Measurements from ENCODE around the gene CSN2.

The CSN2 gene, protein sequence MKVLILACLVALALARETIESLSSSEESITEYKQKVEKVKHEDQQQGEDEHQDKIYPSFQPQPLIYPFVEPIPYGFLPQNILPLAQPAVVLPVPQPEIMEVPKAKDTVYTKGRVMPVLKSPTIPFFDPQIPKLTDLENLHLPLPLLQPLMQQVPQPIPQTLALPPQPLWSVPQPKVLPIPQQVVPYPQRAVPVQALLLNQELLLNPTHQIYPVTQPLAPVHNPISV

DNA sequence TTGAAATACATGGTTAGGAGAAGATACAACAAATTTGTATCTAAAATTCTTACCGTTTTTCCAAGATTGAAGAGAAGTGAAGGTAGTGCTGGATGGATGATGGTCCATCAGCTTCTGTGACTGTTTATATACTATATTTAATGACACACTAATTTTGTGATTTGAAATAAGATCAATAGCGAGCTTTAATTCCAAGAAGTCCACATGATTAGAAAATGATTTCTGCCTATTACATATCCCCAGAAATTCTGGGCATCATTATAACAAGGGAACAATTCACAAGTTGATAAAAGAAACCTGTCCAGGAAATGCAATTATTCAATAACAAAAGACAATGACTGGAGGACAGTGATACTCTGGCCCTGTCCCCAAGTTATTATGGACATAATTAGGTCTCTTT is at the start of gene CSN2:
Gene CSN2, minus strand, starts transcription at position 101 of the 400 bp plus-strand sequence. CDS start 4,733 bp downstream, outside the sequence.
- no peak within 1 kb of the TSS for H3K4me3 ChIP-seq (ENCODE audit: low read depth, low read length)
- DNase-seq (ENCODE audit: low read depth) = no peak
- TF ChIP-seq, protein P1, sequence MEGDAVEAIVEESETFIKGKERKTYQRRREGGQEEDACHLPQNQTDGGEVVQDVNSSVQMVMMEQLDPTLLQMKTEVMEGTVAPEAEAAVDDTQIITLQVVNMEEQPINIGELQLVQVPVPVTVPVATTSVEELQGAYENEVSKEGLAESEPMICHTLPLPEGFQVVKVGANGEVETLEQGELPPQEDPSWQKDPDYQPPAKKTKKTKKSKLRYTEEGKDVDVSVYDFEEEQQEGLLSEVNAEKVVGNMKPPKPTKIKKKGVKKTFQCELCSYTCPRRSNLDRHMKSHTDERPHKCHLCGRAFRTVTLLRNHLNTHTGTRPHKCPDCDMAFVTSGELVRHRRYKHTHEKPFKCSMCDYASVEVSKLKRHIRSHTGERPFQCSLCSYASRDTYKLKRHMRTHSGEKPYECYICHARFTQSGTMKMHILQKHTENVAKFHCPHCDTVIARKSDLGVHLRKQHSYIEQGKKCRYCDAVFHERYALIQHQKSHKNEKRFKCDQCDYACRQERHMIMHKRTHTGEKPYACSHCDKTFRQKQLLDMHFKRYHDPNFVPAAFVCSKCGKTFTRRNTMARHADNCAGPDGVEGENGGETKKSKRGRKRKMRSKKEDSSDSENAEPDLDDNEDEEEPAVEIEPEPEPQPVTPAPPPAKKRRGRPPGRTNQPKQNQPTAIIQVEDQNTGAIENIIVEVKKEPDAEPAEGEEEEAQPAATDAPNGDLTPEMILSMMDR (IDR thresholded peaks at IDR 0.05; ENCODE audit: low read depth, low read length, missing control alignments) = no peak

DNA sequence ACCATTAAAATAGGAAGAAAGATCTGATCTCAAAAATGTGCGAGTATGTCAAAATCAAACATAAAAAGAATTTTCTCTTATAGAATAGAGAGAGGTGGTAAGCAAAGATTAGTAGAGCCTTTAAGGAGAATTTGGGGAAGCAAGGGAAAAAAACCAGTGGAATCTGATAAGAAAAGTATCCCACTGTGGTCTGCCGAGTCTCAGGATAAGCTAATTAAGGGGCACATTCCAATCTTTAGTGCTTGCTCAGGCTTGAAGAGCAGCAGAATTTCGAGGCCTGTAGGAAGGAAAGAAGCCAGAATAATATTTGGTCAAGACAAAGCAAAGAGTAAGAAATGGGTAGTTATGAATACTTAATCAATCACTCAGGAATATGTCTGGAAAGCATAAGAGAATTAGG is 43.2 kb upstream of the CSN2 start:
- TF ChIP-seq, protein P1 (IDR thresholded peaks at IDR 0.05; ENCODE audit: low read depth, low read length, missing control alignments) = no peak
- no peak for DNase-seq (ENCODE audit: low read depth)
- no peak overlapping the region for H3K4me3 ChIP-seq (ENCODE audit: low read depth, low read length)

DNA sequence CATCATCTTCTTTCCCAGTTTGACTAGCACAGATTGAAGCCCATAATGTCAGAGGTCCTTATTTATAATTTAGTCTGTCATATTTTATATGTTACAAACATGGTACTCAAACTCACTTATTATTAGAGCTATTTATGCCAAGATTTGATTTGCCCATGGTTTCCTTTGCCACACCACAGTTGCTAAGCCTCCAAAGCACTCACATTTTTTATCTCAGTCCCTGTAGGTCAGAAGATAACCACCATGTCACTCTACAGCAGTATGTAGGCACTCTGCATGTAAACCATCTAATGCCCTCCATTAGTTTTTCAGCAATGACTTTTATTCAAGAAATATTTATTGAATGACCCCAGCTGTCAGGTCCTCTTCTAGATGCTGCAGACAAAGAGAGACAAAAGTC is 37.0 kb upstream of the CSN2 start:
- no peak overlapping the region for H3K4me3 ChIP-seq (ENCODE audit: low read depth, low read length)
- DNase-seq (ENCODE audit: low read depth) = no peak
- TF ChIP-seq, protein P1 (IDR thresholded peaks at IDR 0.05; ENCODE audit: low read depth, low read length, missing control alignments) = no peak

DNA sequence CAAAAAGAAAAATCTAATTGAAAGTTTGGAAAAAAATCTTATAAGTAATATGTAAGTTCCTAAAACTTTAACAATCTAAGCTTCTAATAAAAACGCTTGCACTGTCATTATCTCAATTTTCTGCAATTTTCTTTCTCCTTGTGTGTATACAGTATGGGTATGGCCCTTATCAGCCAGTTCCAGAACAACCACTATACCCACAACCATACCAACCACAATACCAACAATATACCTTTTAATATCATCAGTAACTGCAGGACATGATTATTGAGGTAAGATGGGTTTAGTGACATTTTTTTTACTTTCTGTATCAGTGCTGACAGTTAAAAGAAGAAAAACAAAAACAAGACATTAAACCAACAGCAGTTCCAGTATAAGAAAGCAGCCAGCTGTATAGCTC is 35.2 kb upstream of the CSN2 start:
- no peak overlapping the region for H3K4me3 ChIP-seq (ENCODE audit: low read depth, low read length)
- TF ChIP-seq, protein P1 (IDR thresholded peaks at IDR 0.05; ENCODE audit: low read depth, low read length, missing control alignments) = no peak
- DNase-seq (ENCODE audit: low read depth) = no peak

DNA sequence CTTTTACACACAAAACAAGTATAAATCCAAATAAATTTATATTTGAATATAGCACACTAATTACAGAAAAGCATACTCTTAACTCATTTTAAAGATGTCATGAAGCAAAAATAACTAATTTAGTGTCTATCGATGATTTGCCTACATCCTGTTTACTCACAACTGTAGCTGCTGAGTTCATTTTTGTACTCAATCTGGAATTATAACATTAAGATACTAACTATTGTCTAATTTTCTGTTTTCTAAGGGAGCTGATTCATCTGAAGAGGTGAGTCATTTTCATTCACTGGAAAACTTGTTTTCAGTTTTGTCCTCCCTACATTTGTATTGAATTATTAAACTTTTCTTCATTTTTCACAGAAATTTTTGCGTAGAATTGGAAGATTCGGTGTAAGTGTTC is 33.9 kb upstream of the CSN2 start:
- DNase-seq (ENCODE audit: low read depth) = no peak

DNA sequence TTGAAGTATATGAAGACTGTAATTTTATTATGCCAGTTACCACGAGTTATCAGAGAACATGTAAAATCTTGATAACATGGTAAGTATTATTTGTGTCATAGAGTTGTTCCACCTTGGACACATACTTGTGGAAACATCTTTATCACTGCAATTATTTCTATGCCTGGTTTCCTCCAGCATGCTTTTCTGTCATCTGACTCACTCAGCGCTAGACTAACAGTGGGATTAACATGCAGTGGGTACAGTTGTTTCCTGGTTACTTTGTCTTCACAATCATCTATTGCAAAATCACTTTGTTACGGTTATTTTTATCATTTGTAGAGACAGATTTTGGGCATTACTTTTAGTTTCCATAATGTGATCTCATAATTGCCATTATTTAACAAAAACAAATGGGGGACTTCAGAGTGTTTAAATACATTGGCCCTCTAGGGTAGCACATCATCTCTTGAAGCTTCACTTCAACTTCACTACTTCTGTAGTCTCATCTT is 30.0 kb upstream of the CSN2 start, which contains the start of gene STATH:
Gene STATH, plus strand, starts transcription at position 441 of the 491 bp plus-strand sequence. CDS start 2,472 bp downstream, outside the sequence.
- TF ChIP-seq, protein P1 (IDR thresholded peaks at IDR 0.05; ENCODE audit: low read depth, low read length, missing control alignments) = no peak
- no peak for DNase-seq (ENCODE audit: low read depth)
- H3K4me3 ChIP-seq (ENCODE audit: low read depth, low read length) = no peak within 1 kb of the TSS

More for the DNA sequence above, 33.9 kb upstream of the CSN2 start:
- TF ChIP-seq, protein P1 (IDR thresholded peaks at IDR 0.05; ENCODE audit: low read depth, low read length, missing control alignments) = no peak
- H3K4me3 ChIP-seq (ENCODE audit: low read depth, low read length) = no peak overlapping the region

DNA sequence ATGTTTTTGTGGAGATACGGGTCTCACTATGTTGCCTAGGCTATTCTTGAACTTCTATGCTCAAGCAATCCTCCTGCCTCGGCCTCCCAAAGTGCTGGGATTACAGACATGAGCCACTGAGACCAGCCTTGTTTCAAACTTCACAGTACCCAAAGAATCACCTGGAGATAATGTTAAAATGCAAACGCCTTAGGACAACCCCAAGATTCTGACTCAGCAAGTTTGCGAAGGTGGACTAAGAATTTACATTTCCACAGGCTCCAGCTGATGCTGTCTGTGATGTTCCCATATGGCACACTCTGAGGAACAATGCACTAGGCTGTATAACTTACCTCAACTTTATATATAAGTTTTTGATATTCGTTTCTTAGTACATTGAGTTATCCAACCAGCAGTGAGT is 29.3 kb upstream of the CSN2 start:
- TF ChIP-seq, protein P1 (IDR thresholded peaks at IDR 0.05; ENCODE audit: low read depth, low read length, missing control alignments) = no peak
- no peak for DNase-seq (ENCODE audit: low read depth)
- H3K4me3 ChIP-seq (ENCODE audit: low read depth, low read length) = no peak overlapping the region
